Measurements from ENCODE around the gene PTPRN2.

GRCh38 chr7:158252081-158252836 is 335.4 kb downstream of the PTPRN2 start:
- no peak for TF ChIP-seq MAX (IDR thresholded peaks at IDR 0.05)
- no peak for TF ChIP-seq CTCF (IDR thresholded peaks at IDR 0.05; ENCODE audit: control extremely low read depth in 1 of 3, insufficient read depth in 1 of 3, low read depth in 1 of 3, low read length in 3 of 3)
- TF ChIP-seq HDAC2 (IDR thresholded peaks at IDR 0.05; ENCODE audit: borderline replicate concordance in 1 of 2, low read depth in 2 of 2, low read length in 2 of 2), result no peak
- TF ChIP-seq USF2 (IDR thresholded peaks at IDR 0.05; ENCODE audit: low read length), result no peak
- no peak for TF ChIP-seq SAP30 (IDR thresholded peaks at IDR 0.05; ENCODE audit: insufficient read depth, insufficient replicate concordance, low read length)
- TF ChIP-seq EZH2 (IDR thresholded peaks at IDR 0.05; ENCODE audit: low read depth, low read length, severe bottlenecking), result no peak
- TF ChIP-seq POLR2AphosphoS5 (IDR thresholded peaks at IDR 0.05; ENCODE audit: low read depth, low read length), result no peak
- TF ChIP-seq POLR2A (IDR thresholded peaks at IDR 0.05; ENCODE audit: control extremely low read depth in 1 of 2, low read depth in 2 of 2, low read length in 2 of 2), result no peak
- TF ChIP-seq GABPA (IDR thresholded peaks at IDR 0.05; ENCODE audit: borderline replicate concordance, insufficient read depth, low read length), result no peak
- no peak for TF ChIP-seq RAD21 (IDR thresholded peaks at IDR 0.05 in 1 of 2, conservative IDR thresholded peaks at IDR 0.05 in 1 of 2; ENCODE audit: low read depth in 2 of 2, low read length in 2 of 2)
- TF ChIP-seq JUN (IDR thresholded peaks at IDR 0.05; ENCODE audit: low read depth, low read length), result no peak
- no peak for TF ChIP-seq ATF3 (IDR thresholded peaks at IDR 0.05; ENCODE audit: insufficient read depth, low read depth, low read length)

All from H1 (cell line).